GM21423 (cell line): ENCODE data around the gene HSD3B2.

ENCODE experiments used
- ATAC-seq: cut with Tn5 transposase; IDR thresholded peaks from one replicate; pipeline ENCODE4 v1.9.1; 2021; ENCODE audit warnings: mild to moderate bottlenecking, moderate library complexity; ENCODE audit not compliant: unreplicated experiment

The HSD3B2 gene

GRCh38 chr1:119453021-119453420 is 38.1 kb downstream of the HSD3B2 start:
- no peak for ATAC-seq

GRCh38 chr1:119462964-119463363 is 48.0 kb downstream of the HSD3B2 start:
- no peak for ATAC-seq

GRCh38 chr1:119463569-119463968 is 48.6 kb downstream of the HSD3B2 start:
- ATAC-seq: no peak

- ATAC-seq: no peak
Measured at GRCh38 chr1:119466445-119466844, 51.5 kb downstream of the HSD3B2 start.

GRCh38 chr1:119467219-119467618 is 52.3 kb downstream of the HSD3B2 start:
- no peak for ATAC-seq

- ATAC-seq: no peak
Measured at GRCh38 chr1:119467857-119468668, 53.1 kb downstream of the HSD3B2 start.

- ATAC-seq: no peak
Measured at GRCh38 chr1:119469741-119470140, 54.8 kb downstream of the HSD3B2 start.

GRCh38 chr1:119470377-119470776 is 55.4 kb downstream of the HSD3B2 start:
- ATAC-seq: no peak

- no peak for ATAC-seq
Measured at GRCh38 chr1:119470958-119471357, 56.0 kb downstream of the HSD3B2 start.

GRCh38 chr1:119471566-119471965 is 56.6 kb downstream of the HSD3B2 start:
- ATAC-seq: no peak

GRCh38 chr1:119472080-119472818 is 57.3 kb downstream of the HSD3B2 start:
- ATAC-seq: no peak
